Anterior cingulate cortex (tissue), 58 donors: ENCODE results near the gene CPN2.

Experiments
- DNase-seq, 58 donors: peaks; one replicate each; lab custom pipeline; 2025; lab: John Stamatoyannopoulos, UW

The CPN2 gene

DNA sequence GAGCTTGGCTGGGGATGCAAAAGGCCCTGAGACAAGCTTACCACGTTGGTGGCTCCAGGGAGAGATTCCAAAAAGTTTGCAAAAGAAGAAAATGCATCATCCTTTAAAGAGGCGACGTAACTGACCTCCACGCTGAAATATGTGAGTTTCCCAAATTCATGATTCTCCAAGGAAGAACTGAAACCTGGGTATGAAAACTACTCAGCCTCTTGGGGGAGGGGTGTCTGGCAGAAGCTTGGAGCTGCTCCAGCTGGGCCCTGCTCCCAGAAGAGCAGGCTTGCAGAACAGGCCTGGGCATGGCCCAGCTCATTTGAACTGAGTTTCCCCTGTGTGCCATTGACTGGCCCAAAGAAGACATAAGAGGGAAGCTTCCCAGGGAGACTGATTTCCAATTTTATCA lies 20.5 kb downstream of the CPN2 start:
- DNase-seq = no peak

DNA sequence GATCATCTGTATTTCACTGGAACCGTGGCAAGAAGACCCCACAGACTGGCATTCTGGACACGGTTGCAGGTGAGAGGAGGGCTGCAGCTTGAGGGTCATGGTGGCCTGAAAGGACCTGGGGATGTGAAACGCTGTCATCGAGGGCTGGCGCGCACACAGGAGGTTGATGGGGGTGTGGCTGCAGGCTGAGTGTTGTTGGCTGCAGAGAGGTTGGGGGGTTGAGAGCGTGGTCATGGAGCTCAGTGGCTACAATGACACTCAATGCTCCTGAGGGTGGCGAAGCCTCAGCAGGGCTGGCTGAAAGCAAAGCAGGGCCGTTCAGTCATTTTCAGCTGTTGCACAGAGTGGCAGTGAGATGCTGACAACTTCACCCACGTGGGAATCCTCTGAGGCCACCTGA lies 21.0 kb downstream of the CPN2 start:
- no peak for DNase-seq

DNA sequence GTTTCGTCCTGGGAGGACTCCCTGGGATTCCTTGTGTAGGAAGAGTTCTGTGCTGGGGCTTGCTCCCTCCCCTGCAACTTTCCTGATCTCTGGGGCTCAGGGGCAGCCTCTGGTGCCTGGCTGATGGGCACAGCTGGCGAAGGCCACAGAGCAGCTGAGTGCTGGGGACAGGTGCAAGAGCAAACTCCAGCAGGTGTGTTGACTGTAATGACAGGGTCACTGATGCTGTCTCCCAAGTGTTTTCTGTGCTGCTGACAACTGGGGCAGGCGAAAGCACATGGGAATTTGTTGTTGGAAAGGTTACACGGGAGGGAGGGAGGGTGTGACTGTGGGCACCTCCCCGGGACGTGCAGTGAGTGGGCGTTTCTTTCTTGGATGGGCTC lies 21.6 kb downstream of the CPN2 start:
- DNase-seq = no peak

- no peak for DNase-seq
These were observed 22.1 kb downstream of the CPN2 start for GRCh38 chr3:194328942-194329582.

- DNase-seq = no peak
These were observed 23.0 kb downstream of the CPN2 start for GRCh38 chr3:194328053-194328657.

GRCh38 chr3:194327218-194328052 lies 23.7 kb downstream of the CPN2 start:
- no peak for DNase-seq

DNA sequence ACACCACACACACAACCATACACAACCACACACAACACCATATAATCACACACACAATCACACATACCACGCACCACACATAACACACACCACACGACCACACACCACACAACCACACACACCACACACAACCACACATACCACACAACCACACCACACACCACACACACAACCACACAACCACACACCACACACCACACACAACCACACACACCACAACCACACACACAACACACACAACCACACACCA lies 24.2 kb downstream of the CPN2 start:
- no peak for DNase-seq

DNA sequence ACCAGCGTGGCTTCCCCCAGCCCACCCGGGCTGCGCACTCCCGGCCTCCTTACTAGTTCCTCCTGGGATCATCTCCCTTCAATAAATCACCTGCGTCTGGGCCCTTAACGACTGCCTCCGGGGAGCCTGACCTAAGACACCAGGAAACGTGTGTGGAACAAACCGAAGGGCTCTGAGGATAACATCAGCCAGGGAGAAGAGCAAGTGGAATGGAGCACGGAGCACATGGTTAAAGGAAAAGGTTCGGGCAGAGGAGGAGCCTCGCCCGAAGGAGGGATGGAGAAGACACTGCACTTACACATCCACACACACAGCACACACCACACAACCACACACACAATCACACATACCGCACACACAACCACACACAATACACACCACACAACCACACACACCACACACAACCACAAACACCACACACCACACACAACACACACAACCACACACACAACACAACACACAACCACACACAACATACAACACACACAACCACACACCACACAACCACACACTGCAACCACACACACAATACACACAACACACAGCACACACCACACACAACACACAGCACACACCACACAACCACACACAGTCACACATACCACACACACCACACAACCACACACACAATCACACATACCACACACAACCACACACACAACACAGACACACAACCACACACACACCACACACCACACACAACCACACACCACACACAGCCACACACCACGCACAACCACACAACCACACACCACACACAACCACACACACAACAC lies 24.7 kb downstream of the CPN2 start:
- no peak for DNase-seq

DNA sequence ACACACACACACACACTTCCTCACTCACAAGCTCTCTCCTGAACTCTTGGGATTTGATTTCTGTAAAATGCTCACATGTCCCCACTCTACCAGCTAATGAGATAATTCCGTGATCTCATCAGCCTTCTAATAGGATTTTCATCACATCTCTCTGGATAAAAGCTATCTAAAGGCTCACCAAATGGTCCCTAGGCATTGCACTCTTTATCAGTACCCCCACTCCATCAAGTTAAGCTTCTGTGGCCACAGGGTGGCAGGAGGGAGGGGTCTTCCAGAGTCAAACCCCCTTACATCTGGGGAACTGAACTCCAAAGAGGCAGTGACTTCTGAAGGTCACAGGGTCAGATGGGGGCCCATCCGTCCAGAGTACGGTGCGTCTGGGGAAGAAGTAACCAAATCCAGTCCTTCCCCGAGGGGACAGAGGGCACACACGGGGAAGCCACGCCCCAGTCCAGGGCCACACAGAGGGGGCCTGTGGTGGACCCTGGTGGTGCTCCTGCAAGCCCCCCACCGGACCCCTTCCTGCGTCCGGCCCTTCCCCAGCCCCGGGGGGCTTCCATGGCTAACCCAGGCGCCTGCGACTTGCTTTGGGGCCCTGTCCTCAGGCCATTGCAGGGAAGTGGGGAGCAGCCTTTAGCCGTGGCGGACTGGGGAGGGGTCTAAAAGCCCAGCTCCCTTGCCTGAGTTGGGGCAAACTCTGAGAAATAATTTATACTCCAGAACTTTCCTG lies 25.5 kb downstream of the CPN2 start:
- DNase-seq = no peak

GRCh38 chr3:194324823-194325327 lies 26.3 kb downstream of the CPN2 start:
- no peak for DNase-seq

DNA sequence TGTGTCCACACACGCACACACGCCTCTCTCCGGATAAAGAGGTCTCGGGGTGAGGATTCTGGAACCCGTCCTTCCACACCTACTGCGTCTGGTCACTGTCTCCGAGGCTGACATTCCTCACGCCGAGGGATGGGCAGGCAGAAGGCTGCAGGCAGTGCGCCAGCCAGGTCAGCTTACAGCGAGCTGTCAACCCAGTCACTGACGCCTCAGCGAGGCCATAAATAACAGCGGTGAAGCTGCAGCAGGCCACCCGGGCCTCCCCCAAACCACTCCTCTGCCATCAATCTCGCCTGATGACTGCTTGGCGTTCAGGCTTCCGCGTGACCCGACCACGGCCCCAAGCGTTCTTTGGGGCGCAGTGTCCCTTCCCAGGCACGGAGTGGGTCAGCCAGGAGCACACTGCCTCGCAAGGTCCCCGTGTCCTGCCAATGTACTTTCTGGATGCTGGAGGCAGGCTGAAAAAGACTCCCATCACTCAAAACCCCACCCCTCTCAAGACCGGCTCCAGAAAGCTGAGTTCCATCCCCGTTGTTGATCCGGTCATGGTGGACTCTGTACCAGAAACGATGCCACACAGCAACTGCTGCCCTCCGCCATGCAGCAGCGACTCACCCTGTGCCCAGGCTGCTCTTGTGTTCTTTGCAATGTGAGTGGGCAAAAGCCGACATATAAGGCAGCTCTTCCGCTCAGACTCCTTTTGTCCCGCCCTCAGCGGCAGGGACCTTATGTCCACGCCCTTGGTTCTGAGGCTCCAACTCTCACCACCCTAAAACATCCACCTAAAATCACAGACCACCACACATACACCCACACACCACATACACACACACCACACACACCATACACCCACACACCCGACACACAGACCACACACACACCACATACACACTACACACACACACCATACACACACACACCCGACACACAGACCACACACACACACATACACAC lies 27.1 kb downstream of the CPN2 start:
- no peak for DNase-seq

- no peak for DNase-seq
These were observed 28.4 kb downstream of the CPN2 start for GRCh38 chr3:194322678-194323211.

GRCh38 chr3:194321693-194322640 lies 29.2 kb downstream of the CPN2 start:
- DNase-seq = no peak

DNA sequence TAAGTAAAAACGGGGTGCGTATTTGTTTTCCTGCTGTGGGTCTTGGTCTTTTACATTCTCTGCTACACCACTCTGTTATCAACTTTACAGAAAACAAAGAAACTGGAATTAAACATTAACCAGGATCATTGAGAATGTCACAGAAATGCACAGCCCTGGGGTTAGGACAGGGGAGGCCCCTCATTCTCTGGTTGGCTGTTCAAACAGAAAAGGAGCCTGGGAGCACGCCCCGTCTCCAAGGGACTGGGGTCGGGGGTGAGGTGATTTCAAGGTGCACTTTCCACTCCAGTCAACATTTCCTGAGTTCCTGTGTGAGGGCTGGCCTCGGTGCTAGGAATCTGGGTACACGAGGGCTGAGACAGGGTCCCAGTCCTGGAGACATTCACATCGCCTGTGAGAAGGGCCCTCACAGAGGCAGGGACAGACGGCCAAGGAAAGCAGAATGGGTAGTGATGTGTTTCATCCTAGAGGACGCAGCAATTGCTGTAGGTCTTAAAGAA lies 30.3 kb downstream of the CPN2 start:
- no peak for DNase-seq

- DNase-seq = no peak
These were observed 31.0 kb downstream of the CPN2 start for GRCh38 chr3:194320100-194320499.

GRCh38 chr3:194318511-194319161 lies 32.5 kb downstream of the CPN2 start:
- no peak for DNase-seq

DNA sequence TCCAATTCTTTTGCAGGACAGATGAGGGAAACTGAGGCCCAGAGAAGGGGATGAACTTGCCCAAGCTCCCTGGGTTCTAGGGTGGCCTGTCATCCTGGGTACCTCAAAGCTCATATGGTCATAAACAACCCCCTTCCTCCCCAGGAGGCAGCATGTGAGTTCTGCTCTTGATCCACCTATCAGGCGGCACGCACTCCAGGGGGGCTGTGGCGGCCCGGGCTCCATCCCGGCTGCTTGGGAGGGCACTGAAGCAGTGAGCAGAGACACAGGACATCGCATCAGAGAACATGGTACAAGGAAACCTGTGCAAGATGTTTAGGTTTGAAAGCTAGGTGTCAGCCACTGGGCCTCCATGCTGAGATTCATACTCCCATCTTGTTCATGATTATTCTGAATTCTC lies 34.2 kb downstream of the CPN2 start:
- no peak for DNase-seq
